GM12878 (cell line): ENCODE data around the gene NAALAD2. TPM values are rescaled to one million over a fixed set of nuclear protein-coding genes. Genes with fewer than 3 reads are reported as not detected.

Experiments
- BHLHE40 ChIP-seq, 2 experiments: fragments of 450-650 bp in 1 of 2; IDR thresholded peaks; 2 replicates each; pipeline ENCODE4 v1.6.1; 2011 to 2017; ENCODE audit warnings: low read depth in 2 of 2, borderline replicate concordance in 1 of 2, improper control_type of control experiment in 1 of 2, low read length in 1 of 2, mild to moderate bottlenecking in 1 of 2
- CEBPB ChIP-seq, 2 experiments: fragments of 150-350 bp in 1 of 2; IDR thresholded peaks; 2 replicates each; pipeline ENCODE4 v1.6.1; 2012 to 2014; ENCODE audit warnings: low read depth in 2 of 2, low read length in 2 of 2, borderline replicate concordance in 1 of 2, inconsistent platforms in 1 of 2
- CHD1 ChIP-seq: IDR thresholded peaks from 2 replicates; pipeline ENCODE4 v1.6.1; 2012; ENCODE audit warnings: low read depth, low read length, improper control_type of control experiment
- CREB1 ChIP-seq: IDR thresholded peaks from 2 replicates; pipeline ENCODE4 v1.6.1; 2012; ENCODE audit warnings: low read depth, mild to moderate bottlenecking, inconsistent platforms
- DPF2 ChIP-seq: fragments of 450-650 bp; IDR thresholded peaks from 2 replicates; pipeline ENCODE4 v1.6.1; 2017; ENCODE audit warnings: mild to moderate bottlenecking
- FOXM1 ChIP-seq: IDR thresholded peaks from 2 replicates; pipeline ENCODE4 v1.6.1; 2012; ENCODE audit warnings: low read depth, mild to moderate bottlenecking, inconsistent platforms, low read length, moderate library complexity
- HCFC1 ChIP-seq: fragments of 150-350 bp; IDR thresholded peaks from 2 replicates; pipeline ENCODE4 v1.6.1; 2014; ENCODE audit warnings: low read length
- MEF2B ChIP-seq: fragments of 450-650 bp; IDR thresholded peaks from 2 replicates; pipeline ENCODE4 v1.6.1; 2018; ENCODE audit warnings: mild to moderate bottlenecking, moderate library complexity; ENCODE audit not compliant: partially characterized antibody, poor library complexity, severe bottlenecking
- NBN ChIP-seq: fragments of 450-650 bp; IDR thresholded peaks from 2 replicates; pipeline ENCODE4 v1.6.1; 2016
- PAX8 ChIP-seq: fragments of 450-650 bp; IDR thresholded peaks from 2 replicates; pipeline ENCODE4 v1.6.1; 2017; ENCODE audit warnings: mild to moderate bottlenecking, moderate library complexity
- RBBP5 ChIP-seq: fragments of 200-600 bp; sonication (generic); conservative IDR thresholded peaks from 2 replicates; pipeline ENCODE4 v1.6.1; 2016
- SREBF1 ChIP-seq: IDR thresholded peaks from 2 replicates; pipeline ENCODE4 v1.6.1; 2012; ENCODE audit warnings: mild to moderate bottlenecking, low read length
- ZBTB4 ChIP-seq: fragments of 450-650 bp; formaldehyde crosslinking; IDR thresholded peaks from 2 replicates; pipeline ENCODE4 v1.4.0; 2022; ENCODE audit warnings: mild to moderate bottlenecking, moderate library complexity
- polyA plus RNA-seq, 11 experiments: library from polyadenylated mRNA; depleted of rRNA in 4 of 11; unstranded in 6 of 11; stranded (reverse) in 5 of 11; fragments of >200 nt; fragmentation: Nextera tagmentation in 4 of 11; fragmentation: Illumina TruSeq in 1 of 11; extraction: Ambion mirVana in 4 of 11; extraction: Trizol in 1 of 11; gene quantifications; 1 replicate in 1 of 11; 2 replicates in 10 of 11; pipeline versions ENCODE4 v1.2.1 to v1.2.3, GENCODE V29; 2011 to 2016; ENCODE audit warnings: inconsistent platforms in 2 of 11, missing spikeins in 2 of 11, low read depth in 1 of 11
- total RNA-seq, 4 experiments: library from RNA; depleted of rRNA in 3 of 4; stranded (reverse); fragments of >200 nt in 3 of 4; fragmentation: Illumina TruSeq in 1 of 4; extraction: Trizol in 1 of 4; gene quantifications; 2 replicates each; pipeline versions ENCODE4 v1.2.1 to v1.2.3, GENCODE V29; 2013 to 2021
- TF ChIP-seq, protein P1 (sequence below): IDR thresholded peaks from 2 replicates; pipeline ENCODE4 v1.6.1; 2012; ENCODE audit warnings: low read depth, low read length, improper control_type of control experiment
- TF ChIP-seq, protein P2 (sequence below): fragments of 450-650 bp; IDR thresholded peaks from 2 replicates; pipeline ENCODE4 v1.6.1; 2017; ENCODE audit warnings: mild to moderate bottlenecking, low read depth, inconsistent platforms; ENCODE audit not compliant: poor library complexity, severe bottlenecking
- TF ChIP-seq, protein P3 (sequence below): IDR thresholded peaks from 2 replicates; pipeline ENCODE4 v1.6.1; 2012; ENCODE audit warnings: improper control_type of control experiment, low read depth, low read length; ENCODE audit not compliant: insufficient replicate concordance

The NAALAD2 gene
- total and polyA plus RNA-seq, 10 of the 15 experiments (the other 5 are each of a cell fraction or from before 2014, with no cell fraction given): 0.05 to 0.24 (median 0.11) TPM; not detected in 5

DNA sequence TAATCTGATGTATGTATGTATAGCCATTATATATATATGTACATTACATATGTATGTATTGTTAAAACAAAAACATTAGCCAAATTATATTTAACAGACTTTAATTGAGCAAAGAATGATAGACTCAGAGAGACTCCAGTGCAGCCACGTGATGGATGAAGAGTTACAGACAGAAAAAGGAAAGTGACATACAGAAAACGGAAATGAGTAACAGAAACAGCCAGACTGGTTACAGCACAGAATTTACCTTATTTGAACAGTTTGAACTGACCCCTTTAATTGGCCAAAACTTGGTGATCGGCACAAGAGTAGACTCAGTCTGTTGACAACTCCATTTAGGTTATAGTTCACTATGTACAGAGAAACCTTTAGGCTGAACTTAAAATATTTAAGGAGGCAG is 53.4 kb downstream of the NAALAD2 start (continued):
- TF ChIP-seq RBBP5 (no peak), PAX8 (no peak), CHD1 (no peak), CREB1 (no peak), NBN (no peak), HCFC1 (no peak), MEF2B (no peak), BHLHE40 (IDR thresholded peaks at IDR 0.05; ENCODE audit: borderline replicate concordance in 1 of 2, low read depth in 2 of 2, low read length in 1 of 2) (no peak), SREBF1 (no peak), FOXM1 (no peak), CEBPB (IDR thresholded peaks at IDR 0.05; ENCODE audit: borderline replicate concordance in 1 of 2, low read depth in 2 of 2, low read length in 2 of 2) (no peak), DPF2 (no peak), ZBTB4 (CRISPR knock-in tag) (no peak)
- TF ChIP-seq, protein P1, sequence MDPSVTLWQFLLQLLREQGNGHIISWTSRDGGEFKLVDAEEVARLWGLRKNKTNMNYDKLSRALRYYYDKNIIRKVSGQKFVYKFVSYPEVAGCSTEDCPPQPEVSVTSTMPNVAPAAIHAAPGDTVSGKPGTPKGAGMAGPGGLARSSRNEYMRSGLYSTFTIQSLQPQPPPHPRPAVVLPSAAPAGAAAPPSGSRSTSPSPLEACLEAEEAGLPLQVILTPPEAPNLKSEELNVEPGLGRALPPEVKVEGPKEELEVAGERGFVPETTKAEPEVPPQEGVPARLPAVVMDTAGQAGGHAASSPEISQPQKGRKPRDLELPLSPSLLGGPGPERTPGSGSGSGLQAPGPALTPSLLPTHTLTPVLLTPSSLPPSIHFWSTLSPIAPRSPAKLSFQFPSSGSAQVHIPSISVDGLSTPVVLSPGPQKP: no peak
- TF ChIP-seq, protein P2, sequence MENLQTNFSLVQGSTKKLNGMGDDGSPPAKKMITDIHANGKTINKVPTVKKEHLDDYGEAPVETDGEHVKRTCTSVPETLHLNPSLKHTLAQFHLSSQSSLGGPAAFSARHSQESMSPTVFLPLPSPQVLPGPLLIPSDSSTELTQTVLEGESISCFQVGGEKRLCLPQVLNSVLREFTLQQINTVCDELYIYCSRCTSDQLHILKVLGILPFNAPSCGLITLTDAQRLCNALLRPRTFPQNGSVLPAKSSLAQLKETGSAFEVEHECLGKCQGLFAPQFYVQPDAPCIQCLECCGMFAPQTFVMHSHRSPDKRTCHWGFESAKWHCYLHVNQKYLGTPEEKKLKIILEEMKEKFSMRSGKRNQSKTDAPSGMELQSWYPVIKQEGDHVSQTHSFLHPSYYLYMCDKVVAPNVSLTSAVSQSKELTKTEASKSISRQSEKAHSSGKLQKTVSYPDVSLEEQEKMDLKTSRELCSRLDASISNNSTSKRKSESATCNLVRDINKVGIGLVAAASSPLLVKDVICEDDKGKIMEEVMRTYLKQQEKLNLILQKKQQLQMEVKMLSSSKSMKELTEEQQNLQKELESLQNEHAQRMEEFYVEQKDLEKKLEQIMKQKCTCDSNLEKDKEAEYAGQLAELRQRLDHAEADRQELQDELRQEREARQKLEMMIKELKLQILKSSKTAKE: no peak
- TF ChIP-seq, protein P3, sequence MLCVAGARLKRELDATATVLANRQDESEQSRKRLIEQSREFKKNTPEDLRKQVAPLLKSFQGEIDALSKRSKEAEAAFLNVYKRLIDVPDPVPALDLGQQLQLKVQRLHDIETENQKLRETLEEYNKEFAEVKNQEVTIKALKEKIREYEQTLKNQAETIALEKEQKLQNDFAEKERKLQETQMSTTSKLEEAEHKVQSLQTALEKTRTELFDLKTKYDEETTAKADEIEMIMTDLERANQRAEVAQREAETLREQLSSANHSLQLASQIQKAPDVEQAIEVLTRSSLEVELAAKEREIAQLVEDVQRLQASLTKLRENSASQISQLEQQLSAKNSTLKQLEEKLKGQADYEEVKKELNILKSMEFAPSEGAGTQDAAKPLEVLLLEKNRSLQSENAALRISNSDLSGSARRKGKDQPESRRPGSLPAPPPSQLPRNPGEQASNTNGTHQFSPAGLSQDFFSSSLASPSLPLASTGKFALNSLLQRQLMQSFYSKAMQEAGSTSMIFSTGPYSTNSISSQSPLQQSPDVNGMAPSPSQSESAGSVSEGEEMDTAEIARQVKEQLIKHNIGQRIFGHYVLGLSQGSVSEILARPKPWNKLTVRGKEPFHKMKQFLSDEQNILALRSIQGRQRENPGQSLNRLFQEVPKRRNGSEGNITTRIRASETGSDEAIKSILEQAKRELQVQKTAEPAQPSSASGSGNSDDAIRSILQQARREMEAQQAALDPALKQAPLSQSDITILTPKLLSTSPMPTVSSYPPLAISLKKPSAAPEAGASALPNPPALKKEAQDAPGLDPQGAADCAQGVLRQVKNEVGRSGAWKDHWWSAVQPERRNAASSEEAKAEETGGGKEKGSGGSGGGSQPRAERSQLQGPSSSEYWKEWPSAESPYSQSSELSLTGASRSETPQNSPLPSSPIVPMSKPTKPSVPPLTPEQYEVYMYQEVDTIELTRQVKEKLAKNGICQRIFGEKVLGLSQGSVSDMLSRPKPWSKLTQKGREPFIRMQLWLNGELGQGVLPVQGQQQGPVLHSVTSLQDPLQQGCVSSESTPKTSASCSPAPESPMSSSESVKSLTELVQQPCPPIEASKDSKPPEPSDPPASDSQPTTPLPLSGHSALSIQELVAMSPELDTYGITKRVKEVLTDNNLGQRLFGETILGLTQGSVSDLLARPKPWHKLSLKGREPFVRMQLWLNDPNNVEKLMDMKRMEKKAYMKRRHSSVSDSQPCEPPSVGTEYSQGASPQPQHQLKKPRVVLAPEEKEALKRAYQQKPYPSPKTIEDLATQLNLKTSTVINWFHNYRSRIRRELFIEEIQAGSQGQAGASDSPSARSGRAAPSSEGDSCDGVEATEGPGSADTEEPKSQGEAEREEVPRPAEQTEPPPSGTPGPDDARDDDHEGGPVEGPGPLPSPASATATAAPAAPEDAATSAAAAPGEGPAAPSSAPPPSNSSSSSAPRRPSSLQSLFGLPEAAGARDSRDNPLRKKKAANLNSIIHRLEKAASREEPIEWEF: no peak
